NT2/D1 (cell line): ENCODE data around the gene C1QTNF5.

Experiments used
- SUZ12 ChIP-seq: IDR thresholded peaks from 2 replicates; pipeline ENCODE4 v1.6.1; 2011; ENCODE audit not compliant: insufficient read length, insufficient read depth; ENCODE audit errors: extremely low read depth
- YY1 ChIP-seq: IDR thresholded peaks from 2 replicates; pipeline ENCODE4 v1.6.1; 2011; ENCODE audit not compliant: insufficient read length, insufficient read depth
- ZNF274 ChIP-seq: IDR thresholded peaks from 2 replicates; pipeline ENCODE4 v1.6.1; 2011; ENCODE audit warnings: mild to moderate bottlenecking, low read depth, low read length

DNA sequence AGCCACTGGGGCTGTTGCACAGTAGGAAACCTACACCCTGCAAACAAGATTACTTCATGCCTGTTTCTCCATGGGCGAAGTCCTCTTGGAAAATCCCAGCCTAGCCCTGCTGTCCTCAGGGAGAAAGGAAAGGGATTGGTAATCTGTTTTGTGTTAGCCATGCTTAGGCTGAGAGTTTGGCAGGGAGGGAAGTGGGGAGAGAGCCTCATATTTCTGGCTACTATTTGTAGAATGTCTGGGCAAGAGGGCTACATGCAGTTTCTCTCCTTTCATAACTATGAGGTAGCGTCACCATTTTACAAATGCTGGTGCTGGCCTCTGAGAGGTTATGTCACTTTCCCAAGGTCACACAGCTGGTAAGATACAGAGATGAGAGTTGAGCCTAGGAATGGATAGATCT, 6.6 kb upstream of the C1QTNF5 start:
- no peak for TF ChIP-seq ZNF274
- TF ChIP-seq SUZ12: no peak
- no peak for TF ChIP-seq YY1
